ENCODE measurements around the gene GTF2F2.

- TF ChIP-seq POLR2A (IDR thresholded peaks at IDR 0.05; ENCODE audit: low read depth, low read length) (no peak), TAF1 (IDR thresholded peaks at IDR 0.05; ENCODE audit: low read depth, low read length) (no peak), POLR2AphosphoS5 (IDR thresholded peaks at IDR 0.05; ENCODE audit: low read depth, low read length) (no peak), POU2F2 (IDR thresholded peaks at IDR 0.05; ENCODE audit: low read depth, low read length) (no peak), SPI1 (IDR thresholded peaks at IDR 0.05; ENCODE audit: low read depth, low read length) (no peak)
These were observed 60.0 kb downstream of the GTF2F2 start for GRCh38 chr13:45180303-45180702.
